GM12892 (cell line): ENCODE measurements around the gene SCARB1.

ENCODE experiments used
- DNase-seq: peaks from one replicate; pipeline ENCODE4 v3.0.0; 2011; ENCODE audit not compliant: insufficient read length
- FAIRE-seq: peaks from 2 replicates; lab custom pipeline; 2011; peaks lifted over from hg19 to GRCh38; lab: Jason Lieb, UNC
- POLR2A ChIP-seq: IDR thresholded peaks from 2 replicates; pipeline ENCODE4 v1.6.1; 2011; ENCODE audit warnings: low read depth, low read length, control low read depth
- POLR2AphosphoS5 ChIP-seq: IDR thresholded peaks from 2 replicates; pipeline ENCODE4 v1.6.1; 2011; ENCODE audit warnings: low read depth, low read length, control low read depth
- TAF1 ChIP-seq: IDR thresholded peaks from 2 replicates; pipeline ENCODE4 v1.6.1; 2011; ENCODE audit warnings: low read depth, mild to moderate bottlenecking, control low read depth, low read length, borderline replicate concordance

Gene SCARB1

DNA sequence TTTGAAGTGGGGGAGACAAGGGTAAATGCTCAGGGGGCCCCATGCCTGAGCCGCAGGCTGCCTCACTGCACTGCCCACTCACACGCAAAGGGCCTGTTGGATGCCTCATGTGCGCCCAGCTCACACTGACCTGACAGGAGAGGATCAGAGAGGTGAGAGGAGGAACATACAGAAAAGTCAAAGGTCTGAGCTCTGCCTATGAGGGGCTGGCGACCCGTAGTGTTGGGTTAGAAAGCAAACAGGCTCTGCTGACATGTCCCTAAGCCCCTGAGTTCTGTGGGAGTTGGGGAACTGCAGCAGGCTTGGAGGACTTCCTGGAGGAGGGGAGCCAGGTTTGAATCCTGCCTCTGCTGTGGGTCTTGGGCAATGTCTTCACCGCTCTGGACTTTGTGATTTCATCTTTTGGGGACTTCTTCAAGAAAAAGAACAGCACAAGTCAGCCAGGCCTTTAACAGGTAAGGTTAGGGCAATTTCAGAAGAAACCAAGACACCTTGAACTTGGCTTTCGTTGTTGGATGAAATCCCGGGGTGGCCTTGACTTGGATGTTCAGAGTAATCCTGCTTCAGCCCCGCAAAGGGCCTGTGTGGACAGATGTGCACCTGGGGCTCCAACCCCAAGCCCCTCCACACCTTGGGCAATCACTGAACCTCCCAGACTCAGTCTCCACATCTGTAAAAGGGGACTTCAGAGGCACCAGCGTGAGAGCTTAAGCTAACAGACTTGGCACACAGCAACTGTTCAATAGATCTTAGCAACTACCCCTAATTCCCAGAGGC is 116.8 kb downstream of the SCARB1 start:
- DNase-seq (no peak), FAIRE-seq (no peak)
- no peak for TF ChIP-seq POLR2AphosphoS5
- TF ChIP-seq TAF1: no peak
- TF ChIP-seq POLR2A: no peak

DNA sequence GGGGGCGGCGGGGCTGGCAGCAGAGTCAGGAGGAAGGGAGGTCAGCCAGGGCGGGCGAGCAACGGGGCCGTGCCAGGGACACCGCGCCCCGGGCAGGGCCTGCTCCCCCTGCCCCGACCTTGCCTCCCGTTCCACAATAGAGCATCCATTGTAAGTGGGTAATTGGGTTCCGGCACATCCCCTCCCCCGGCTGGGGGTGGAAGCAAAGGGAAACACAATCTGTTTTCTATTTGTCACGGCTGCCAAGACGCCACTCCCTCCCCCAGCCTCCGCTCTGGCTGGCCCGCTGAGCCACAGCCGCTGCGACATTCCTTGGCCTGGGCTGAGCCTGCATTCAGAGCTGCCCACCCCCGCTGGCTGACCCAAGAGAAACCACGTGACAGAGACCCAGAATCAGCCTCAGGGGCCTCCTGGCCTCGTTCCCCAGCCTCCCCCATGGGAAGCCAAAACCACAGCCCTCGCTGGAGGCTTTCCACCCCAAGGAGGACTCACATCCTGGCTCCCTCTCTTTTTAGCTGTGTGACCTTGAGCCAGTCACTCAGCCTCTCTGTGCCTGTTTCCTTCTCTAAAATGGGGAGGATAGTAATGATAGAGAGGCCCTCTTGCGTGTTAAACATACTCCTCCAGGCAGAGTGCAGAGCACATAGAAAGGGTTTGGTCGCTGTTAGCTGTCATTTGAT is 117.6 kb downstream of the SCARB1 start:
- TF ChIP-seq POLR2A: no peak
- TF ChIP-seq TAF1: no peak
- no peak for TF ChIP-seq POLR2AphosphoS5
- DNase-seq: no peak
- peak; percentile 50 for FAIRE-seq

DNA sequence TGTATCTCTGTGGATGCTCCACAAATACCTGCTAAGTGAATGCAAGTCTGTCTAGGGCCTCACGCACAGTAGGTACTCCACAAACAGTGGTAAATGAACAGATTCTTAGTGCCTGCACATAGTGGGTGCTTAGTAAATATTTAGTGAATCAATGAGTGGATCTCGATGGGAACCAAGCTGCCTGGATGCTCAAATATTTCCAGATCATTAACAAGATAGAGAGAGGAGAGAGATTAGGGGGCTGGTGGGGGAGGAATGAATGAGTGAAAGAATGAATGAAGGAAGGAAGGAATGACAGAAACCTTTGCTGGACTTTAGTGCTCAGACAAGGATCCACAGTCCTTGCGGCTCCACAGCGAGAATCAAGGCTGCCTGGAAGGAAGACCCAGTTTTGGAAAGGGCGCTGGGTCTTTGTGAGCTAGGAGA is 118.2 kb downstream of the SCARB1 start:
- TF ChIP-seq POLR2A (no peak), POLR2AphosphoS5 (no peak), TAF1 (no peak)
- no peak for DNase-seq
- no peak for FAIRE-seq

DNA sequence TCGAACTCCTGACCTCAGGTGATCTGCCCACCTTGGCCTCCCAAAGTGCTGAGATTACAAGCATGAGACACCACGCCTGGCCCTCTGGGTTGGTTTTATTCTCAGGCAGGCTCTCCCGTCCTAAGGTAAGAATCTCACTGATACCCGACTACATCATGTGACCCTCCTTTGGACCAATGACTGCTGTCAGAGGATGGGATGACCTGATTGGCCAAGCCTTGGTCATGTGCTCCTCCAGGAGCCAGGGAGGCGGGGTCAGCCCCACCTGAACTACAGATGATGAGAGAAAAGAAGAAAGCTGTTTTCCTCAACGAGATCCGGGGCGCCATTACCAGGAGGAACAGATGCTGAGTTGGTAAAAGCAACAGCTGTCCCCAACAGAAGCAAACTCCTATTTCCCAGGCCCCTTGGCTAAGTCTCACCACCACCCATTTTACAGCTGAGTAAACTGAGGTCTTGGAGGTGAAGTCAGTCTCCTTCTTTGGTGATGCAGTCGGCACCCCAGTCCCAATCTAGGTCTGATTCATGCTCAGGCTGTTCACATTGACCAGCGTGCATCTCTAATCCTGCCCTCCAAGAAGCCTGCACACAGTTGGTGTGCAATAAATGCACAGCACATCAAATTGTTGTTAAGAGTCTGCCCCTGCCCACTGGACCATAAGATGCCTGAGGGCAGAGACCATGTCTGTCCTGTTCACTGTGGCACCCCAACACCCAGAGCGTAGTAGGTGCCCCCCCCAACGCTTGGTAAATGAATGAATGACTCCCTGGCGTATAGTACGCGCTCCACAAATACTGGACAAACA is 118.8 kb downstream of the SCARB1 start:
- no peak for TF ChIP-seq POLR2A
- no peak for TF ChIP-seq POLR2AphosphoS5
- TF ChIP-seq TAF1: no peak
- DNase-seq (no peak), FAIRE-seq (peak; percentile 62)

DNA sequence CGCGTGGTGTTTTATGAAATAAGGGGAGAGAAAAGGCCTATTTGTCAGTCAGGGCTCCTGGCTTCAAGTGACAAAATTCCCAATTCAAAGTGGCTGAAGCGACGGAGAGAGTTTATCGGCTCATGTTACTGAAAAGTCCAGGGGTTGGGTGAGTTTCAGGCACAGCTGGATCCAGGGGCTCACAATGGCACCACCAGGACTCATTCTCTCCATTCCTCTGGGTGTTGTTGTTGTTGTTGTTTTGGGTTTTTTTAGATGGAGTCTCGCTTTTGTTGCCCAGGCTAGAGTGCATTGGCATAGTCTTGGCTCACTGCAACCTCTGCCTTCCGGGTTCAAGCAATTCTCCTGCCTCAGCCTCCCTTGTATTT is 119.4 kb downstream of the SCARB1 start:
- DNase-seq (no peak), FAIRE-seq (no peak)
- TF ChIP-seq TAF1 (no peak), POLR2AphosphoS5 (no peak), POLR2A (no peak)

DNA sequence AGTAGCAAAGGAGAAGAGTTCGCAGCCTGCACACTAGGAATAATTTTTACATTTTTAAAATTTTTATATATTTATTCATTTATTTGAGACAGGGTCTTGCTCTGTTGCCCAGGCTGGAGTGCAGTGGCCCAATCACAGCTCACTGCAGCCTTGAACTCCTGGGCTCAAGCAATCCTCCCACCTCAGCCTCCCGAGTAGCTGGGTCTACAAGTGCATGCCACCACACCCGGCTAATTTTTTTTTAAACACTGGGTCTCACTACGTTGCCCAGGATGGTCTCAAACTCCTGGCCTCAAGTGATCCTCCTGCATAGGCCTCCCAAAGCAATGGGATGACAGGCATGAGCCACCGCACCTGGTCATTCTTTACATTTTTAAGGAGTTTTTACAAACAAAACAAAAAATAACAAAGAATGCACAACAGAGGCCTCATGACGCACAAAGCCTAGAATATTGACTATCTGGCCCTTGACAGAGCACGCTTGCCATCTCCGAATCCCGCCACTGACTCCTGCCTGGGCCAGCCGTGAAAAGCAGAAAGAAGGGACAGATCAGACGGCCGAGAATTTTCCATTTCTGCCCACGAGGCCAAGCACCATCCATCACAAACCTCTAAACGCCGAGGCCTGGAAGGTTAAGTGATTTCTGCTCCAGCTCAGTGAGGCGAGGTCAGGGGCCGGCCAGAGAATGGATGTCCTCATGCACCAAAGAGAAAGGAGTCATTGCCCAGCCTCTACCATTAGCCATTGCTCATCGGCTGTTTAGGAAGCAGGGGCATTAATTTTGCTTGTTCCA is 120.0 kb downstream of the SCARB1 start:
- no peak for TF ChIP-seq POLR2AphosphoS5
- TF ChIP-seq POLR2A: no peak
- no peak for TF ChIP-seq TAF1
- FAIRE-seq: no peak

DNA sequence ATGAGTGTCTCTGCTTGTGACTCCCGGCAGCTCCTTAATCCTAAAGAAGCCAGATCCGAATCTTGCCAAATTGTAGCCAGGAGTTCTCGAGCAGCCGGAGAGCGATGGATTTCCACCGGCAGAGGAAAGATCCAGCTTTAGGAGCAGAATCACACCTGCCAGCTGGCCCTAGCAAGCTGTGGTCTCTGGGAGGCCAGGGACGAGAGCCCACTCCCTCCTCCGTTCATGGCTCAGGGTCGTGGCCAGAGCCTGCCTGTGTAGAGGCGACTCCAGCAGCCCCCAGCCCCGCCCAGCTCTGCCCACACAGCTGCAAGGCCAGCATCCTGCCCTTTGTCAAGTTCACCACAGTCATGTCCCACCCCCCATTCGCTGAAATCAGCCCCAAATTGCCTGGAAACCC is 121.0 kb downstream of the SCARB1 start:
- TF ChIP-seq POLR2A: no peak
- no peak for TF ChIP-seq POLR2AphosphoS5
- TF ChIP-seq TAF1: no peak
- no peak for FAIRE-seq
- no peak for DNase-seq

More for the DNA sequence above, 120.0 kb downstream of the SCARB1 start:
- no peak for DNase-seq

DNA sequence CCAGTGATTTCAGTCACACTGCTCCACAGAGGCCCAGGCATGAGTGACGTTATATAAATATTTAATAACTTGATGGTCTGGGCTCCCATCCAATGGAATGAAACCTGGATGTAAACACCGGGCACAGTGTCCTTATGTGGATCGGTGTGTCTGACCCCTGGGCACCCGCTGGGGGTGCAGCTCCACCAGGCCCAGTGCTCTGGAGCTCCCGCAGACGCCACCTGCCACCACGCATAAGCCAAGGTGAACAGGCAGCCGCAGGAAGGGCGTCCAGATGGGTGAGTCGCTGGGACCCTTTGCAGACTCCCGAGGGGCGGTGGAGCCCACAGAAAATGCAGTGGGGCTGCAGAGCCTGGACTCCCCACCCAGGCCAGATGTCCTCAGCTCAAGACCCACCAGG is 121.6 kb downstream of the SCARB1 start:
- TF ChIP-seq POLR2A: no peak
- TF ChIP-seq POLR2AphosphoS5: no peak
- no peak for TF ChIP-seq TAF1
- DNase-seq: no peak
- FAIRE-seq: no peak

DNA sequence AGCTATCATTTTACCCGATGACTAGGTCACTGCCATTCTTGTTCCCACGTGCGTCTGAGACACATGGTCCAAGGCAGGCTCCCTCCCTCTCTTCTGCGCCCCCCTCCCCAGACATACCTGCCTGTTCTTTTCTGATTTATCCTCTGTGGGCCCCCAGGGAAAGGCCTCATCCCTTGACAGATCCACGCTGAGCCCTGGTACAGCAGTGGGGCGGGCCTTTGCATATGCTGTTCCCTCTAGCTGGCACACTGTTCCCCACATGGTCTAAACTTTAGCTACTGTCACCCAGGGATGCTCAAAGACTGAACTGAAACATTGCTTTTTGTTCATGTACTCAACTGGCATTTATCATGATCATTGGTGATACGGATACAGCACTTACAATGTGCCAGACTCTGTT is 122.5 kb downstream of the SCARB1 start:
- no peak for DNase-seq
- no peak for TF ChIP-seq POLR2A
- no peak for TF ChIP-seq POLR2AphosphoS5
- TF ChIP-seq TAF1: no peak
- FAIRE-seq: no peak

DNA sequence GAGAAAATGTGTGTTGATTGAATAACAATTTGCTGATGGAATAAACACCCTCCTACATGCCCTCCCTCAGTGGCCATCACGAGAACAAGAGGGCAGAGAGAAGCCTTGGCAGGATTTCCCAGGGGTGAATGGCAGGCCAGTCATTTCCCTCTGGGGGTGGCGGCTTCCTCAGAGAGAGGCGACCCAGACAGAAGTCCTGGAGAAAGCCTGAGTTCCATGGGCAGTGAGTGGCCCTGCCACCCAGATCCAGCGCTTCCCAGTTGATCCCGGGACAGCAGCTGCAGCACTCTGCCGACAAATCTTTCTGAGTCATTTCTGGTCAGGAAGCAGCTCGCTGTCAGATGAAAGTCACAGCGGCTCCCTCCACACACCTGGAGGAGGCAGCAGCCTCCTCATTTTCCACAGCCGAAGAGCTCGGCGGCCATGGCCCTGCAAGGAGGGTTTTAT is 123.0 kb downstream of the SCARB1 start:
- DNase-seq: no peak
- FAIRE-seq: no peak
- TF ChIP-seq TAF1 (no peak), POLR2AphosphoS5 (no peak), POLR2A (no peak)

DNA sequence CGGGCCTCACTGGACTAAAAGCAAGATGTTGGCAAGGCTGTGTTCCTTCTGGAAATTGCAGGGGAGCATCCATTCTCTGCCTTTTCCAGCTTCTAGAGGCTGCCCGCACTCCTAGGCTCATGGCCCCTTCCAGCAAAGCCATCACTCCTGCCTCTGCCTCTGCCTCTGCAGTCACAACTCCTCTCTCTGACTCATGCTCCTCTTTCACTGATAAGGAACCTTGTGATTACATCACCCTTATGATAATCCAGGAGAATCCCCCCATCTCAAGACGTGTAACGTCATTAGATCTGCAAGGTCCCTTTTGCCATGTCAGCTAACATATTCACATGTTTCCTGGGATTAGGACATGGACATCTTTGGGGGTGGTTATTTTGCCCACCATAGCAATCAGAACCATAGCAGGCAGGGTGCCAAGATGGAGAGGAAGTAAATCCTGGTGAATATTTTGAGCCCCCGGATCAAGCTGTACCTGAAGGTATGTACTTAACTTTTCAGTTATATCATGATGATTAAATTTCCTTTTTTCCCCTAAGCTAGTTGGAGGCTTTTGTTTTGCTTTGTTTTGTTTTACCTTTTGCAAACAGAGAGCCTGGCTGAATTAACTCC is 123.6 kb downstream of the SCARB1 start:
- TF ChIP-seq POLR2AphosphoS5: no peak
- TF ChIP-seq POLR2A: no peak
- no peak for TF ChIP-seq TAF1
- FAIRE-seq (no peak), DNase-seq (no peak)
